Ascending aorta (tissue), 2 donors: ENCODE results near the gene NACC2. TPM values are rescaled to one million over a fixed set of nuclear protein-coding genes. Genes with fewer than 3 reads are reported as not detected.

Source experiments
- DNase-seq, 2 donors: peaks; one replicate each; pipeline ENCODE4 v3.0.0-alpha.2; 2019; ENCODE audit warnings: low spot score in 2 of 2
- H3K27ac ChIP-seq, 2 donors: fragments of 200-600 bp; sonication (generic); one replicate each; pipeline ENCODE4 v1.5.1; 2016 to 2017; ENCODE audit warnings: mild to moderate bottlenecking in 1 of 2
- H3K27me3 ChIP-seq: fragments of 200-600 bp; sonication (generic); one replicate; pipeline ENCODE4 v1.5.1; 2017
- H3K36me3 ChIP-seq, 2 donors: fragments of 200-600 bp; sonication (generic); one replicate each; pipeline ENCODE4 v1.5.1; 2016
- H3K4me1 ChIP-seq, 2 donors: fragments of 200-600 bp; sonication (generic); one replicate each; pipeline ENCODE4 v1.5.1; 2016 to 2017; ENCODE audit warnings: mild to moderate bottlenecking in 1 of 2
- H3K4me3 ChIP-seq, 2 donors: fragments of 200-600 bp; sonication (generic); one replicate each; pipeline ENCODE4 v1.5.1; 2016 to 2017; ENCODE audit warnings: mild to moderate bottlenecking in 1 of 2
- H3K9me3 ChIP-seq, 2 donors: fragments of 200-600 bp; sonication (generic); one replicate each; pipeline ENCODE4 v1.5.1; 2016
- intact Hi-C: fragments of 100-400 bp; cut with DNase I; formaldehyde crosslinking; loops from one replicate; pipeline ENCODE4 v1.15.1; 2023
- total RNA-seq: library from RNA; depleted of rRNA; stranded (reverse); fragments of >200 nt; gene quantifications from one replicate; pipeline ENCODE4 v1.1.0, GENCODE V29; 2016
- TF ChIP-seq, protein P1 (sequence below), 3 experiments: fragments of 200-600 bp in 2 of 3; fragments of 450-650 bp in 1 of 3; sonication (generic) in 2 of 3; IDR thresholded peaks; one replicate each; pipeline ENCODE4 v1.5.1; 2016 to 2019; ENCODE audit warnings: antibody characterized with exemption in 3 of 3, mild to moderate bottlenecking in 1 of 3, moderate library complexity in 1 of 3

Gene NACC2
- total RNA-seq, 1 donor from 2014 or later = 72.2 TPM

- Histone ChIP-seq H3K4me1 (peaks cover 5 to 10% of the 10 kb centered on the region in 2 donors), H3K9me3 (no peaks in the 10 kb centered on the region), H3K27ac (peak overlapping the region in 1 of 2 donors; percentile 27), H3K27me3 (no peaks in the 10 kb centered on the region), H3K36me3 (peaks cover 36 to 43% of the 10 kb centered on the region in 2 donors), H3K4me3 (no peak overlapping the region)
- intact Hi-C loops = no loop called here
- TF ChIP-seq, protein P1, sequence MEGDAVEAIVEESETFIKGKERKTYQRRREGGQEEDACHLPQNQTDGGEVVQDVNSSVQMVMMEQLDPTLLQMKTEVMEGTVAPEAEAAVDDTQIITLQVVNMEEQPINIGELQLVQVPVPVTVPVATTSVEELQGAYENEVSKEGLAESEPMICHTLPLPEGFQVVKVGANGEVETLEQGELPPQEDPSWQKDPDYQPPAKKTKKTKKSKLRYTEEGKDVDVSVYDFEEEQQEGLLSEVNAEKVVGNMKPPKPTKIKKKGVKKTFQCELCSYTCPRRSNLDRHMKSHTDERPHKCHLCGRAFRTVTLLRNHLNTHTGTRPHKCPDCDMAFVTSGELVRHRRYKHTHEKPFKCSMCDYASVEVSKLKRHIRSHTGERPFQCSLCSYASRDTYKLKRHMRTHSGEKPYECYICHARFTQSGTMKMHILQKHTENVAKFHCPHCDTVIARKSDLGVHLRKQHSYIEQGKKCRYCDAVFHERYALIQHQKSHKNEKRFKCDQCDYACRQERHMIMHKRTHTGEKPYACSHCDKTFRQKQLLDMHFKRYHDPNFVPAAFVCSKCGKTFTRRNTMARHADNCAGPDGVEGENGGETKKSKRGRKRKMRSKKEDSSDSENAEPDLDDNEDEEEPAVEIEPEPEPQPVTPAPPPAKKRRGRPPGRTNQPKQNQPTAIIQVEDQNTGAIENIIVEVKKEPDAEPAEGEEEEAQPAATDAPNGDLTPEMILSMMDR (IDR thresholded peaks at IDR 0.05) = no peak
- no peak for DNase-seq
Observed at GRCh38 chr9:136007934-136008692, 87.0 kb downstream of the NACC2 start.

DNA sequence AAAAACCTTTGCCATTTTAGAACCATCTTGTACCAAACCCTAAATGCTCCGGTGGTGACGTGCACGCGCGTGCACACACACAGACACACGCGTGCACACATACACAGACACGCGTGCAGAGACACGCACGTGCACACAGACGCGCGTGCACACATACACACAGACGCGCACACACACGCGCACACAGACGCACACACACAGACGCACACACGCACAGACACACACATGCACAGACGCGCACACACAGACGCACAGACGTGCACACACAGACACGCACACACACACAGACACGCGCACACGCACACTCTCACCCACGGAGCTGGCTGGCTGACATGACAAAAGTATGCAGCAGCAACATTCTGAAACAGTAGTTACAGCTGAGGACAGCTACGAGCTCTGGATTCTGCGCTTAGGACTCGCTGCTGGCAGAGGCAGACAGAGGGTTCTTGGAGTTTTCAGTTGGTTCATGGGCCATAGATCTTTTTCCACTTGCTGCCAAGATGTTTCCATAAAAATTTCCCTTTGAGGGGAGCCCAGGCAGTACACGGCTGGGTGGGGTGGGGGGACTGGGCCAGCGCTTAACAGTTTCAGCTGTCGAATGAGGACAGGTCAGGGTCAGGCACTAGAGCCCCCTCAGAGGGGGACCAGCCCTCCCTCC, 87.7 kb downstream of the NACC2 start:
- H3K36me3 ChIP-seq = peaks cover 33 to 39% of the 10 kb centered on the region in 2 donors
- no peaks in the 10 kb centered on the region for H3K27me3 ChIP-seq
- peaks cover 3 to 9% of the 10 kb centered on the region in 2 donors for H3K4me1 ChIP-seq
- DNase-seq = no peak
- H3K9me3 ChIP-seq = no peaks in the 10 kb centered on the region
- intact Hi-C loops = no loop called here
- peak overlapping the region in 1 of 2 donors; percentile 27 for H3K27ac ChIP-seq
- H3K4me3 ChIP-seq = no peak overlapping the region
- TF ChIP-seq, protein P1 (IDR thresholded peaks at IDR 0.05) = no peak

- H3K36me3 ChIP-seq = peaks cover 25 to 35% of the 10 kb centered on the region in 2 donors
Observed at GRCh38 chr9:136006169-136006568, 88.9 kb downstream of the NACC2 start.

DNA sequence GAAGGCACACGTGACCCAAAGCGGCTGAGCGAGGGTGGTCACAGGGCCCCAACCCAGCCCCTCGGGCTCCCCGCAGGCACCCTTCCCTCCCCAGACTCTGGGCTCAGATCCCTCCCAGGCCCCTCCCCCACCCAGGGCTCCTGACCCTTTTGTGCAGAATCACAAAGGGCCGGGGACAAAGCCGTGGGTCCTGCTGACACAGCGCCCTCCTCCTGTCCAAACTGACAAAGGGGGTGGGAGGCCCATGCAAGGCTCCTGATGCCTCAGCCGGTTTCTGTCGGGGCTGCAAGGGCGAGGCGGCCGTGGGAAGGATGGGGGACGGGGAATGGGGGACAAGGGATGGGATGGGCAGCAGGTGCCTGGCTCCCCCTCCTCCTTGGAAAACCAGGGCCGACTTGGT, 90.4 kb downstream of the NACC2 start:
- Histone ChIP-seq H3K4me3 (no peak overlapping the region), H3K27me3 (no peaks in the 10 kb centered on the region), H3K36me3 (peaks cover 14 to 23% of the 10 kb centered on the region in 2 donors), H3K27ac (no peak overlapping the region), H3K9me3 (no peaks in the 10 kb centered on the region), H3K4me1 (peaks cover 0 to 7% of the 10 kb centered on the region in 2 donors)
- no peak for DNase-seq
- TF ChIP-seq, protein P1 (IDR thresholded peaks at IDR 0.05) = no peak
- intact Hi-C loops = no loop called here

More at GRCh38 chr9:136006169-136006568, 88.9 kb downstream of the NACC2 start:
- DNase-seq = no peak
- no peaks in the 10 kb centered on the region for H3K27me3 ChIP-seq
- TF ChIP-seq, protein P1 (IDR thresholded peaks at IDR 0.05) = no peak
- H3K4me3 ChIP-seq = no peak overlapping the region
- no peak overlapping the region for H3K27ac ChIP-seq
- H3K4me1 ChIP-seq = peaks cover 0 to 7% of the 10 kb centered on the region in 2 donors
- intact Hi-C loops = no loop called here
- no peaks in the 10 kb centered on the region for H3K9me3 ChIP-seq

DNA sequence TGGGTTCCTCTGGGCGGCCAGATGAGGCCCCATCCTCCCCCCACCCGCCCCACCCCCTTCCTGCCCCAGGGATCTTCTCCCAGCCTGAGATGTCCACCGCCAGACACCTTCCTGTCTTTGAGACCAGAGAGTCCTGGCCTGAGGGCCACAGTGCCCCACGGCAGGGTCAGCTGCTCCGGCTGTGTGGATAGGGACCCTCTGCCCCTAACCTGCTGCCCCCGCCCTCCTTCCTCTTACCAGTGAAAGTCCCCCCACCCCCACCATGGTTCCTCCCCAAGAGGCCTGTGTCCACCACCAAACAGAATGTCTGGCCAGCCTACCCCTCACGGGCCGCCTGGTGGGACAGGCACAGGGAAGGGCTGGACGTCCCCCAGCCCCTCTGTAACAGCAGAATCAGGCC, 90.9 kb downstream of the NACC2 start:
- no peak for DNase-seq
- Histone ChIP-seq H3K9me3 (no peaks in the 10 kb centered on the region), H3K27me3 (no peaks in the 10 kb centered on the region), H3K27ac (no peak overlapping the region), H3K4me1 (peaks cover 0 to 7% of the 10 kb centered on the region in 2 donors), H3K36me3 (peaks cover 9 to 18% of the 10 kb centered on the region in 2 donors), H3K4me3 (no peak overlapping the region)
- TF ChIP-seq, protein P1 (IDR thresholded peaks at IDR 0.05) = no peak
- intact Hi-C loops = no loop called here
